ENCODE data around the gene FBXO34. TPM values are rescaled to one million over a fixed set of nuclear protein-coding genes. Genes with fewer than 3 reads are reported as not detected.

FBXO34 gene
- polyA plus RNA-seq, 1 experiment = 30.9 TPM

GRCh38 chr14:55313480-55313879, 42.3 kb downstream of the FBXO34 start:
- Histone ChIP-seq H3K27me3 (ENCODE audit: control insufficient read depth, insufficient read depth, low read length) (no peaks in the 10 kb centered on the region), H3K4me3 (ENCODE audit: low read depth, low read length) (no peak overlapping the region), H3K9me3 (ENCODE audit: control insufficient read depth, insufficient read depth, low read length) (peaks cover 13% of the 10 kb centered on the region), H3K27ac (ENCODE audit: low read depth, low read length) (no peak overlapping the region)
- ChIA-PET CTCF (no interaction called here), POLR2A (no interaction called here)
- DNase-seq (ENCODE audit: low read depth, low spot score) = no peak
- TF ChIP-seq CTCF (IDR thresholded peaks at IDR 0.05; ENCODE audit: low read depth, low read length) = no peak

DNA sequence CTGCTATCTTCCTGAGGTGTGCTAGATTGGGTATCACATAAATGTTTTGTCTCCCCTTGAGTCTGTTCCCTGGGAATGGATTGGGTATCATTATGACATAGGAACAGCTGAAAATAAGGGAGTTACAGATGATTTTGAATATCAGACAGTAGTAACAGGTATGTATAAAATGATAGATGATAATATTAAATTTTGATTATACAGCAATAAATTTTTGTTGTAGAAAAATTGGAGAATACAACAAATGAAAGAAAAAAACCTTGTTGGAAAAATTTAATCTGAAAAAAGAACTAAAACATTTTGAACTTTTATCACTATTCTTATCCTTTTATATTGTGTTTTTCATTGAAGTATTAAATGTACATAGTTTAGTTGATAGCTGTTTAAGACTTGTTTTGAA, 43.2 kb downstream of the FBXO34 start:
- CTCF ChIA-PET = no interaction called here
- no peaks in the 10 kb centered on the region for H3K27me3 ChIP-seq (ENCODE audit: control insufficient read depth, insufficient read depth, low read length)
- no peak overlapping the region for H3K27ac ChIP-seq (ENCODE audit: low read depth, low read length)
- POLR2A ChIA-PET = no interaction called here
- DNase-seq (ENCODE audit: low read depth, low spot score) = no peak
- peaks cover 13% of the 10 kb centered on the region for H3K9me3 ChIP-seq (ENCODE audit: control insufficient read depth, insufficient read depth, low read length)
- no peak for TF ChIP-seq CTCF (IDR thresholded peaks at IDR 0.05; ENCODE audit: low read depth, low read length)
- H3K4me3 ChIP-seq (ENCODE audit: low read depth, low read length) = no peak overlapping the region

DNA sequence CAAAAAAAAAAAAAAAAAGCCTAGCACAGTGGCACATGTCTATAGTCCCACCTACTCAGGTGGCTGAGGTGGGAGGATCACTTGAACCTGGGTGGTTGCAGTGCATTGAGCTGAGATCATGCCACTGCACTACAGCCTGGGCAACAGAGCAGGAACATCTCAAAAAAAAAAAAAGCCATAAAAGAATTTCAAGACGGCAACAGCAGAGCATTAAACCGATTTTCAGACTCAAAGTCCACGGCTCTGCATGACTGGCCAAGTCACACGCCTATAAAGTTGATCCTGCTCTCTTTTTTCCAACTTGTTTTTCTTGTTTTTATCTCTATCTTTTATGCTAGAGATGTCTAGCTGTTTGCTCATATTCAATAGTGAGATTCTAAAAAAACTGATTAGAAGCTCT, 45.3 kb downstream of the FBXO34 start:
- H3K27ac ChIP-seq (ENCODE audit: low read depth, low read length) = no peak overlapping the region
- H3K27me3 ChIP-seq (ENCODE audit: control insufficient read depth, insufficient read depth, low read length) = no peaks in the 10 kb centered on the region
- H3K4me3 ChIP-seq (ENCODE audit: low read depth, low read length) = no peak overlapping the region
- no peak for DNase-seq (ENCODE audit: low read depth, low spot score)
- TF ChIP-seq CTCF (IDR thresholded peaks at IDR 0.05; ENCODE audit: low read depth, low read length) = no peak
- POLR2A ChIA-PET = interaction anchor here (0.6 kb wide), 1 partner anchor 63 kb away, joined by 3 read pairs; no protein-coding TSS in a partner anchor
- CTCF ChIA-PET = interaction anchor here (0.8 to 1.0 kb wide), 2 partner anchors 39 to 51 kb away, joined by 3 to 5 read pairs; no protein-coding TSS in a partner anchor
- H3K9me3 ChIP-seq (ENCODE audit: control insufficient read depth, insufficient read depth, low read length) = peaks cover 12% of the 10 kb centered on the region

- Histone ChIP-seq H3K27ac (ENCODE audit: low read depth, low read length) (no peak overlapping the region), H3K9me3 (ENCODE audit: control insufficient read depth, insufficient read depth, low read length) (peaks cover under 1% of the 10 kb centered on the region), H3K27me3 (ENCODE audit: control insufficient read depth, insufficient read depth, low read length) (no peaks in the 10 kb centered on the region), H3K4me3 (ENCODE audit: low read depth, low read length) (no peak overlapping the region)
- no peak for TF ChIP-seq CTCF (IDR thresholded peaks at IDR 0.05; ENCODE audit: low read depth, low read length)
- DNase-seq (ENCODE audit: low read depth, low spot score) = no peak
- POLR2A ChIA-PET = no interaction called here
- CTCF ChIA-PET = interaction anchor here (0.7 to 1.5 kb wide), 4 partner anchors 13 to 72 kb away, joined by 3 to 5 read pairs (median 3); no protein-coding TSS in a partner anchor
Observed at GRCh38 chr14:55317542-55318306, 46.5 kb downstream of the FBXO34 start.

DNA sequence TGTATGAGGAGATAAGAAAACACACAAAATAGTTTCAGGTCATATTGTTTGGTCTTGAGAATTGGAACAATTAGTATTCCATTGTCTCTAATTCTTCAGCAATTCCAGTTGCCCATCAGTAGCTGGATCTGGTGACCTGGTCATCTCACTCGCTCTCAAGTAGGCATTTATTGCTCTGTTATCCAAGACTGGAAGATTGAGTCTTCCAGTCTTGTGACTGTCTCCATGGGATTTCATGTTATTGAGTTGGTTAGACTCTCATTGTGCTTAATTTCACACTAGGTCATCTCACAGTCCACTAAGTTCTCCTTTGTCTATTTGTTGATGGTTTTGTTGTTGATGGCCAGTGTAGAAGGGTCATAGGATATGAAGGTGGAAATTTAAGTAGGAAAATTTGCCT, 47.5 kb downstream of the FBXO34 start:
- ChIA-PET CTCF (interaction anchor here (1.5 kb wide), 1 partner anchor 73 kb away, joined by 3 read pairs; no protein-coding TSS in a partner anchor), POLR2A (no interaction called here)
- Histone ChIP-seq H3K9me3 (ENCODE audit: control insufficient read depth, insufficient read depth, low read length) (no peaks in the 10 kb centered on the region), H3K27me3 (ENCODE audit: control insufficient read depth, insufficient read depth, low read length) (no peaks in the 10 kb centered on the region), H3K4me3 (ENCODE audit: low read depth, low read length) (no peak overlapping the region), H3K27ac (ENCODE audit: low read depth, low read length) (no peak overlapping the region)
- TF ChIP-seq CTCF (IDR thresholded peaks at IDR 0.05; ENCODE audit: low read depth, low read length) = no peak
- no peak for DNase-seq (ENCODE audit: low read depth, low spot score)
